OCI-LY7 (cell line): Measurements from ENCODE around the gene GPLD1.

Experiments
- EZH2phosphoT487 ChIP-seq: fragments of 200-600 bp; sonication (generic); IDR thresholded peaks from 2 replicates; pipeline ENCODE4 v1.6.1; 2018; ENCODE audit warnings: low read depth, borderline replicate concordance, mild to moderate bottlenecking, mixed run types, antibody characterized with exemption, low read length, moderate library complexity, mixed read lengths
- TF ChIP-seq, protein P1 (sequence below): fragments of 200-600 bp; sonication (generic); conservative IDR thresholded peaks from 2 replicates; pipeline ENCODE4 v1.5.1; 2014; ENCODE audit warnings: mild to moderate bottlenecking, antibody characterized with exemption, low read length, moderate library complexity, mixed read lengths

DNA sequence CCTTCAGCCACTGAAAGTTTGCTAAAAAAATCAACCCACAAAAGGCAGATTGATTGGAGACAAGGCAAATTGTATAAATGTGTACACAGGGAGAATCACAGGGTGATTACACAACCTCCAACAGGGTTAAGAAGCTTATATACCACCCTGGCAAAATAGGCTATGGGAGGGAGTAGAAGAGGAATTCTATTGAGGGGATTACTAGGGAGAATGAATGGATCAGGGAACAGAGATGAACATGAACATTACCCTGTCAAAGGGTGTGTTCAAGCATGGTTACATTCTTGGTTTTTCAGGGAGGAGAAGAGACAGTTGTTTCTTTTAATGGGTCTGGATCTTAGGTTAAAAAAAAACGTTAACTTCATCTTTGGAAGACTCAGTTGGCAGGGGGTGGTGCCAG is 91.7 kb downstream of the GPLD1 start:
- TF ChIP-seq, protein P1, sequence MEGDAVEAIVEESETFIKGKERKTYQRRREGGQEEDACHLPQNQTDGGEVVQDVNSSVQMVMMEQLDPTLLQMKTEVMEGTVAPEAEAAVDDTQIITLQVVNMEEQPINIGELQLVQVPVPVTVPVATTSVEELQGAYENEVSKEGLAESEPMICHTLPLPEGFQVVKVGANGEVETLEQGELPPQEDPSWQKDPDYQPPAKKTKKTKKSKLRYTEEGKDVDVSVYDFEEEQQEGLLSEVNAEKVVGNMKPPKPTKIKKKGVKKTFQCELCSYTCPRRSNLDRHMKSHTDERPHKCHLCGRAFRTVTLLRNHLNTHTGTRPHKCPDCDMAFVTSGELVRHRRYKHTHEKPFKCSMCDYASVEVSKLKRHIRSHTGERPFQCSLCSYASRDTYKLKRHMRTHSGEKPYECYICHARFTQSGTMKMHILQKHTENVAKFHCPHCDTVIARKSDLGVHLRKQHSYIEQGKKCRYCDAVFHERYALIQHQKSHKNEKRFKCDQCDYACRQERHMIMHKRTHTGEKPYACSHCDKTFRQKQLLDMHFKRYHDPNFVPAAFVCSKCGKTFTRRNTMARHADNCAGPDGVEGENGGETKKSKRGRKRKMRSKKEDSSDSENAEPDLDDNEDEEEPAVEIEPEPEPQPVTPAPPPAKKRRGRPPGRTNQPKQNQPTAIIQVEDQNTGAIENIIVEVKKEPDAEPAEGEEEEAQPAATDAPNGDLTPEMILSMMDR = no peak
- TF ChIP-seq EZH2phosphoT487 = no peak
